GM18508 (cell line): ENCODE measurements around the gene FKBP5.
"Not testable (repeated sequence)": the region's sequence is repeated elsewhere in the genome, so short reads cannot be mapped to it uniquely, and the experiment has no call there.

Experiments
- ATAC-seq: cut with Tn5 transposase; IDR thresholded peaks from one replicate; pipeline ENCODE4 v1.9.1; 2021; ENCODE audit warnings: moderate number of reproducible peaks; ENCODE audit not compliant: insufficient read depth, unreplicated experiment

FKBP5 gene

DNA sequence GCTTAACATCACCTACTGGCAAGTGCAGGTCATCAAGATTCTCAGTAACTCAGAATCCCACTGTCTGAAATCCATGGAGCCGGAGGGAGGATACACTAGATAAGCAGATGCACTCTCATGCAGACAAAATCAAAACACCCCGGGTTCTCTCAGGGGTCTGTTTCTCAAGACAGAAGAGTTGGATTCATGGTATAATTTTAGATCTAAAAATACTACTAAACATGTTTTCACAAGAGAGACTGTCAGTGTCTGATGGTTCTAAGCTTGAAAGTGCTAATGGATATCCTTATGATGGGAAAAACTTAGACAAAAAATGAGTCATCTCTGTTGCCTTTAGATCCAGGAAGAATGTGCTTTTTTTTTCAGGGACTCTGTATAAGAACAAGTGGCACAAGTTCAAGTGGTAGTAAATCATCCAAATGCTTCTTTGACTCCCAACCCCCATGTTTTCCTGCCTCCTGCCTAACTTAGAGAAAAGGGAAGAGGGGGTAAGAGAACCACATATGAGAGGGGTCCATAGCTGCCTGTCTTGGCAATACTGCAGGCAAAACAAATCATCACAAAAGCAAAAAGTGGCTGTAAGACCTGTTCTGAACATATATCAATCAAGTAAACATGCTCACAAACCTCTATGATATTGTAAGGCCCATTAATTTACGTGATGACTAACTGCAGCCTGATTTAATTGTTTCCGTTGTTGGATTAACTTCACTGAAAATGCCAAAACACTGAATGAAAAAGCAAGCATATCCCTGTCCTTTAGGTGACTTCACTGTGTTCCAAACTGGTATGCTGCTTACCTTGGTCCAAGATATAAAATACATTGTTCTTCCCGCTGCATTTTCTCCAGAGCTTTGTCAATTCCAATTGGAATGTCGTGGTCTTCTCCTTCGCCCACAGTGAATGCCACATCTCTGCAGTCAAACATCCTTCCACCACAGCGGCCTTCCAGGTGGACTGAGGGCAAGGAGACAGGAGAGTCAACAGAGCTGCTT is 92.0 kb downstream of the FKBP5 start:
- ATAC-seq: no peak

DNA sequence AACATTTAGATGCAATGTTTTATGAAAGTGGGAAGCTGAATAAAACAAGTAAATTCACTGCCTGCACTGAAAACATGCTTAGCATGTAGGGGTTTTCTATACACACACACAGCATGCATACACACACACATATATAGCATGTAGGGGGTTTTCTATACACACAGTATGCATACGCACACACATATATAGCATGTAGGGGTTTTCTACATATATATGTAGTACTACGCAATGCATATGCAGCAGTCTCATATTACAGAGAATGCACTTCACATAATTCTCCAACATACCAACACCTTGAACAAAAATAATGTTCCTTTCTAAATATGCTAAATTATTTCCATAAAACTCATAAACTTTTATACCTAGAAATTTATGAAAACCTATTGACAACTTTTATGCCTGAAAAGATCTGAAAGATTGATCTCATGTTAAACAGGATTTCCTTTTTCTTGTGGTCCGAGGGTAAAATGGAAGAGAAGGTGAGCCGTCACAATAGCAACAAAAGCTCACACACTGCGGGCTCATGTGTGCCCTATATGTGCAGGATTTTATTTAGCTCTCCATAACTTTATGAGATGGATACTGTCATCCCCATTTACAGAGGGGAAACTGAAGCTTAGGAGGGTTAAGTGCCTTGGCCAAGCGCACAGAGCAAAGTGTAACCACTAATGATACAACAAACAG is 94.1 kb downstream of the FKBP5 start:
- no peak for ATAC-seq

DNA sequence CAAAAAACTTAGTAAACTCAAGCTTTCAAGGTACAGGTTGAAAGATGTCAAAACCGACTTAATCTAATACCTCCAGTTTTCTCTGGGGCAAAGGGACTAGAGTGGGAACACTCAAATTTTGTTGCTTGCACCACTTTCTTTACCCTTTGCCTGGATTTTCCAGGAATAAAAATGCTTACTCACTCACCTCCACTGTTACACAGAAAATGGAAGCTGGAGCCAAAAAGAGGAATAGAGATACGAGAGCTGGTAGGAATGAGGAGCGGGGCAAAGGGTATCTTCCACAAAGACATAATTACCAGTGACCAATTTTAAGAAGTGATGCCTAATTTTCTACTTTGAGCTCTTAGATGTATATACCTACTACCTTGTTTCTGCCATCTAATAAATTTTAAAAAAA is 96.5 kb downstream of the FKBP5 start:
- ATAC-seq: no peak

DNA sequence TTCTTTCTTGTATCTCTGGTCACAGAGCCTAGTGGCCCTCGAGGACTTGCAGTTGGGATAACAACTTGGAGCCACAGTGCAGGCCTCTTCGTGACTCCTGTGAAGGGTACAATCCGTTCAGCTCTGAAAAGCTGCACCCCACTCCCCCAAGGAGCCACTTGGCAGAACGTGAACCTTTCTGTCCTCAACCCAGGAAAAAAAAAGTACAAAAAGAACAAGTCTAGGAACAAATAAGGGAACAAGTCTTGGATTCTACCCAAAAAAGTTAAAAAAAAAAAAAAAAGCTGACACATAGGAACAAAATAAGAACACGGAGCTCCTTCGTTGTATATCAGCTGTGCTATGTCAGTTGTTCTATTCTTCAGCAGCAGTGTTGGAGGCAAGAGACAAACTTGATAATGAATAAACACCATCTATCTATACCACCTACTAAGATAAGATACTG is 98.1 kb downstream of the FKBP5 start:
- ATAC-seq: no peak

DNA sequence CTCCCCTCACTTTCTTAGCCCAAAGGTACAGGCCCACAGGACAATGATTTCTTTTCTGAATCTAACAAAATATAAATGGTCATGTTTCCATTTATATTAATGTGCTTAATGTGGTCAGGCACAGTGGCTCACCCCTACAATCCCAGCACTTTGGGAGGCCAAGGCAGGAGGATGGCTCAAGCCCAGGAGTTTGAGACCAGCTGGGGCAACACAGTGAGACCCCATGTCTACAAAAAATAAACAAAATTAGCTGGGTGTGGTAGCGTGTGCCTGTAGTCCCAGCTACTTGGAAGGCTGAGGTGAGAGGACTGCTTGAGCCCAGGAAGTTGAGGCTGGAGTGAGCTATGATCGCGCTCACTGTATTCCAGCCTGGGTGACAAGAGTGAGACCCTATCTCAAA is 98.8 kb downstream of the FKBP5 start:
- ATAC-seq: no peak

DNA sequence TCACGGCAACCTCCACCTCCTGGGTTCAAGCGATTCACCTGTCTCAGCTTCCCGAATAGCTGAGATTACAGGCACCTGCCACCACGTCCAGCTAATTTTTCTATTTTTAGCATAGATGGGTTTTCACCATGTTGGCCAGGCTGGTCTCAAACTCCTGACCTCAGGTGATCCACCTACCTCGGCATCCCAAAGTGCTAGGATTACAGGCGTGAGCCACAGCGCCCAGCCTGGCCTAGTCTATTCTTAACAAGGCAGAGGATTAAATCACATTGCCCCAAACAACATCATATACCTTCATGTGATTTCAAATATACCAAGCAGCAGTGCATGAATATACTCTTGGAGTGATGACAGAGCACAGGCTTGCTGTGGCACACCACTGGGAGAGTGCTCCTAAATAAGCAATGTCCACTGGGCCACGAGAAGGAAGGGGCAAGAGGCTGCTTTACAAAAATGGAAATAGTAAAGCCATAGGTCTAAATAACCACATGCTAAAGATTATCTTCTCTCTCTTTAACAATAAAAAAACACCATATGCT is 99.4 kb downstream of the FKBP5 start:
- no peak for ATAC-seq

DNA sequence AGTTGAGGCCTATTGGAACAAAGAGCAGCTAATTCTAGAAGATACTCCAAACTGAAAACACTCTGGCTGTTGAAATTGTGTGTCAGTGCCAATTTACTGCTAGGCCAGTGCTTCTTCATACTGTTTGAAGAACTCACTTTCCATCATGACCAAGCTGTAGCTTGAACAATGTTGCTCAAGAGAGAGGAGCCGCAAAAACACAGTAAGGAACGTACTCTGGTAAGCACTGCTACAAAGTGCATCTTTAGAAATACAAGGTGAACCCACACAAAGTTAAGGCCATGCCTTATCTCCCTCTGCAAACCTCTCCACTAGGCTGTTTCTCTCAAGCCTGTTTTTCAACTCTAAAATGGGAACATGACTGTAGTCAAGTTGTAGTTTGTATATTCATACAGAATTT is 101.5 kb downstream of the FKBP5 start:
- no peak for ATAC-seq

DNA sequence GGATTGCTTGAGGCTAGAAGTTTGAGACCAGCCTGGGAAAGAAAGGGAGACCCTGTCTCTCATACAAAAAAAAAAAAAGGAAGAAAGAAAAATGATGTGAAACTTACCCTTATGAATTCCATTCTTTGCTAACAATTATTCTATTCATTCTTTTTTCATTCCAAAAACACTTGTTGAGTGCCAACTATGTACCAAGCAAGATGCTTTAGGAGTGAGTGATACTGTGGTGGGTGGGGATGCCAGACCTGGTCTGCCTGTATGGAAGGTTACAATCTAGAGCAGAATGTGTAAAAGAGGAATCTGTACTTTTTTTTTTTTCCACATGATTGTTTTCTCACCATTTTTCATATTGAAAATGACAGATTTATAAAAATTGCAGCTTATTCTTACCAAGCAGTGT is 102.2 kb downstream of the FKBP5 start:
- no peak for ATAC-seq

DNA sequence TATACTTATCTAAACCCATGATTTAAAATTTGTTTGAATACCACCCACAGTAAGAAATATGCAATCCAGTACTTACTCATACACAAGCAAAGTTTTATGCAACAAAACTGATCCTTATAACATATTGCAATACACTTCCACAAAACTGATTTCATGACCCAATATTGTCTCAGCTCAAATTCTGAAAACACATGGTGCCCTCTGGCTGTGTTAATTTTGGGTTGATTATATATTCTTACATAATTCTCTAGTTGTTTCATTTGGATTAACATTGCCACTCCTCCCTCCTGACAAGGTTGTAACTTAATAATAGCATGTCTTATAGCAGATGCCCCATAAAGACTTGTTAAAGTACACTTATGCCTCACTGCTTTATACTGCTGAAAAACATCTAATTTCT is 103.1 kb downstream of the FKBP5 start:
- no peak for ATAC-seq

DNA sequence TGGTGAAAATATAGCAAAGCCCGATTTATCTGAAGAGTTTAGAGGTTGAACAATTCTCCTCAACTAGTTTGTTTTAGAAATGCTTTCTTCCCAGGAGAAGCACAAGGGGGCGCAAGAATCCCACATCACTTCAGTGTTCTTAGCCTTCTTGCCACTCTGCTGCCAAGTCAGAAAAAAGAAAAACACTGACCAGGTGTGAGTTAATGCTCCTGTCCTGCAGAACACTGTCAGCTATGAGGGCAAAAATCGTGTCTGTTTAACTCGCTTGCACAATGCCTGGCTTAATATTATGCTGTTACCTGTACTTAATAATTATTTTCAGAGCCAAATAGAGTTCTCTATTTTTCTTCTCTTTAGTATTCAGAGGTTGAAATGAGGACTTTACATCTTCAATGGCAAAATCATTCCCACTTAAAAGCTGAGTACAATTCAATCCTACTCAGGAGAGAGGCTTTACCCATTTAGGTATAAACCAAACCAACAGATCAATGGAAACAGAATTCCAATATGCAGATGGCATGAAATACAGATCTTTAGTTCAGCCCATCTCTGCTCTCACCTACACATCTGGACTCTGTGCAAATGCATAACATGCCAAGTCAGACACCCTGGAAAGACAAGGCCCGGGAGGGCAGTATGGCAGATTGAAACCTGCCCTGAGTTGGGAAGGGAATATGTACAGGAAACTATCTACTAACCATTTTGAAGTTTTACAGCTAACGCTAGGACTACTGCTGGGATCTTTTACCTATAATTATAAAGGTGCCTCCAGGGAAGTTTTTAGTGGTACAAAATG is 104.6 kb downstream of the FKBP5 start:
- no peak for ATAC-seq

DNA sequence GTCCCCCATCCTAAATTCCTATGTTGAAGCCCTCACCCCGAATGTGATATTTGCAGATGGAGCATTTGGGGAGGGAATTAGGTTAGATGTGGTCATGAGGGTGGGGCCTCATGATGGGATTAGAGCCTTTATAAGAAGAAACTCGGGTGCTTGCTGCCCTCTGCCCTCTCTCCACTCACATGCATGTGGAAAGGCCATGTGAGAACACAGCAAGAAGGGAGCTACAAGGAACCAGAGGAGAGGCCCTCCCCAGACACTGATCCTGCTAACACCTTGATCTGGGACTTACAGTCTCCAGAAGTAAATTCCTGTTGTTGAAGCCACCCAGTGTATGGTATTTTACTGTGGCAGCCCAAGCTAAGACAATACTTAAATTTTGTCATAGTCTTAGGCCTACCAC is 106.4 kb downstream of the FKBP5 start:
- ATAC-seq: no peak

DNA sequence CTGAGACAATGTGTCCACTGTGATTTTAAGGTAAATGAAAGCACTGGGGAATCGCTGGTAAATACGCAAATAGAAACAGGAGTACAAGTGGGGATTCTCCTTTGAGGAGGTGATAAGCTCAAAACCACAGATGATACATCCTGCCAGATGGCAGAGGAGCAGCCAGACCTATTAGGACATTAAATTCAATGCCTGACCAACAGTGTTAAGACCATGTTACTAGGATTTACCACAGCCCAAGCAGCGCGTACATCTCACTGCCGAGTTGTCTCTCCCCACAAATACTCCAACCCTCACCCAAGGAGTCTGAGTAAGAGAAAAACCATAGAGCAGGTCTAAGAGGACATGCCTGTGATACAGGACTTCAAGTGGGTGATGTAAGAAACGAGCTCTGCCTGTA is 107.1 kb downstream of the FKBP5 start:
- no peak for ATAC-seq

DNA sequence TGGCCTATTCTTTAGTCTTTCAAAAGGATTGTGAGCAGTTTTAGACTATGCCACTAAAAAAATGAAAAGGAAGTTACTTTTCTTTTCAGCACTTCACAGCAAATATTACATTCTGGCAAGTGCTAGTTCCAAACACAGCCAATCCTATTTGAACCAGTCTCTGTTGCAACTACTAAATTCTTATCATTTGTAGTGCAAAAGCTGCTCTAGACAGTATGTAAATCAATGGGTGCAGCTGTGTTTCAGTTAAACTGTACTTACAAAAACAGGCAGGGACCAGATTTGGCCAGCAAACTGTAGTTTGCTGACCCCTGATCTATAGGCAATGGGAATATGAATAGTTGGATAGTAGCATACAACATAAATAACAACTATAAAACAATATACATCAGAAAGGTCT is 107.9 kb downstream of the FKBP5 start:
- no peak for ATAC-seq

DNA sequence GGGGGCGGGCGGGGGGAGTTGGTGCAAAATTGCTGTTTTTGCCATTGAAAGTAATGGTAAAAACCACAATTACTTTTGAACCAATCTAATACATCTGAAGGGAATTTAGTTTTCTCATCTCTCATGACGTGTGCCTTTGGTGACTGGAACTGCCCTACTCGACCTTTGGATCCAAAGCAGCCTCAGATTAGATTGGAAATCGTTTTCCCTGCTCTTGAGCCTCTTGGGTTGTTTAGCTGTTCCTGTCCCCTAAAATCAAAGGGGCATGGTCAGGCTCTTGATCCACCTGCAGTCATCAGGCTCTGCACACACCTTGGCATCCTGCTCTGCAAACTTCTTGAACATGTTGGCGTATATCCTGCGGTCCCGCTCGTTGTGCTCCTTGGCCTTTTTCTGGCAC is 112.0 kb downstream of the FKBP5 start:
- ATAC-seq: no peak

DNA sequence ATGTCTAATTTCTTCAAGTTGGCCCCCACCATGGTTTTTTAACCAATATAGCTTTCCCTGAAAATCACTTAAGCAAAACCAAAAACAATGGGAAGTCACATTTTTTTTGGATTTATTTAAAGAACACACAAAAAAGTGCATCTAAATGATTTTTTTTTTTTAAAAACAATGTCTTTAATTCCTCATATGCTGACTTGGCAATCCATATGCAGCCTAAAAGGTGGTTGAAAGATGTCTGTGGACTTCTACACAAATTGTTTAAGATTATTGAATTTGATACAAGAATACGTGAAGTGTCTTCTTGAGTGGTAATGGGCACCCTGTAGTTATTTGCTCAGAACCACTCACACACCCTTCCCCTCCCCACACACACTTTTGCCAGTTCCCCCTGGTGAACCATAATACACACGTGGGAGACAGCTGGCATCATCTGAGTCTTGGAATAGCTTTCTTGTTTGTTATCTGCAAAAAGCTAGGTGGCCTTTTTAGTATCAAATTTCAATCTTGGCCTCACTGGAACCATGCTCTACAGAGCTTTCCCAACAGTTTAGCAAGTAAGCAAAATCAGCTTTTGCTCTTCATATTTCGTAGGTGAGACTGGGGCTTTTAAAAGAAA is 115.1 kb downstream of the FKBP5 start:
- no peak for ATAC-seq

DNA sequence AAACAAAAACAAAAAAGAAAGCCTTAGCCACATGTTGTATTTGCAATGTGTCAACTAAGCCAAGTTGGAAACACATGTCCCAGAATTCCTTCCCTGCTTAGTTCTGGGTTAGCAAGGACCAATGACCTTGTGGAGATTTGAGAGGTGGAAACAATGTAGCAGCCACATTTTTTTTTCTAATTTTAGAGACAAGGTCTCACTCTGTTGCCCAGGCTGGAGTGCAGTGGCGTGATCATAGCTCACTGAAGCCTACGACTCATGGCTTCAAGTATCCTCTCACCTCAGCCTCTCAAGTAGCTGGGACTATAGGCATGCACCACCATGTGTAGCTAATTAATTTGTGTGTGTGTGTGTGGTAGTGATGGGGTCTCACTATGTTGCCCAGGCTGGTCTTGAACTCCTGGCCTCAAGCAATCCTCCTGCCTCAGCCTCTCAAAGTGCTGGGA is 117.8 kb downstream of the FKBP5 start:
- not testable (repeated sequence) for ATAC-seq

DNA sequence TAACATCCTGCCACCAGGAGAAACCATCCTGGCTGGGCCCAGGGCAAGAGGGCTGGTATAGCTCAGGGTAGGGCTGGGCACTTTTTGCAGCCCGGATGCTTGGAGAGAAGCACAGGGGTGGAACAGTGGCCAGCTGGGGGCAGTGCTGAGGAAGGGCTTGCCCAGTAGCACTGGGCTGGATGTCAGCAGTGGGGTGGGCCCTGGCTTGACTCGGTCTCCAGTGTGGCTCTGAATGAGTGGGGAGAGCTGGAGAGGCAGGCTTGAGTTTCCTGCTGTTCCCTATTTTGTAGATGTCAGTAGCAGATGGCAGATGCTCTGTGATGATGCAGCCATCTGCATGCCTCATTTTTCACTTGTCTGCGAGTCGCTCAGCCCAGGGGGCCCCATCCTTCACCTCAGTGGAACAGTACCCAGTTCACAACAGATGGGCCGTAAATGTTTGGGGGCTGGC is 119.7 kb downstream of the FKBP5 start:
- ATAC-seq: no peak

DNA sequence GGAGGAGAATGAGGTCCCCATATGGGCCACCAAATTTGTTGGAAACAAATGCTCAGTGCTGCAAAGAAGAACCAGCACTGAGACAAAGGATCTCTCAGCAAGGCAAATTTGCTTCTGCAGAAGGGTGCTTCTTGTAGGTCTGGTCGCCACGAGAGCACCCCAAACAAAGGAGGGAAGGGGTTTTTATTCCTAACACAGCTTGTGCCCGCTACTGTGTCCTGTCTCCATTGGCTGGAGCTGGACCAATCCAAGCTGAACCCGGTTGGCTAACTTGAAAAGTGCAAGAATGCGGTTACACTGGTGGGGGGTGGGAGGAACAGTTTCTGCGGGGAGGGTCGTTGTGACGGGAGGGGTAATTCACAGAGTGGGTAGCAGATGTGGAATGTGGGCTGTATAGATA is 121.9 kb downstream of the FKBP5 start:
- no peak for ATAC-seq

DNA sequence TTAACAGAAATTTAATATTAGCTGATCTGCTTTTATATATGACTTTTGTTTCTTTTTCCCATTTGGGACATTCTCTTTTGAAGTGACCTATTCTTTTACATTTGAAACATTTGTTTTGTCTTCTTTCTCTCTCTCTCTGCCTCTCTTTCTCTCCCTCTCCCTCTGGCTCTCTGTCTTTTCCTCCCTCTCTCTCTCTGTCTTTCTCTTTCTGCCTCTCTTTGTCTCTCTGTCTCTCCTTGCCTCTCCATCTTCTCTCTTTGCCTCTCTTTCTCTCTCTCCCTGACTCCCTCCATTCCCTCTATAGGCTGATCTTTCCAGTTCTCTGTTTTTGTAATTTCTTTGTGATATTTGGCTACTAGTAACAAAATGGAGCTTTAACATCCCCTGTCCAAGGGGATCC is 124.0 kb downstream of the FKBP5 start:
- ATAC-seq: no peak

DNA sequence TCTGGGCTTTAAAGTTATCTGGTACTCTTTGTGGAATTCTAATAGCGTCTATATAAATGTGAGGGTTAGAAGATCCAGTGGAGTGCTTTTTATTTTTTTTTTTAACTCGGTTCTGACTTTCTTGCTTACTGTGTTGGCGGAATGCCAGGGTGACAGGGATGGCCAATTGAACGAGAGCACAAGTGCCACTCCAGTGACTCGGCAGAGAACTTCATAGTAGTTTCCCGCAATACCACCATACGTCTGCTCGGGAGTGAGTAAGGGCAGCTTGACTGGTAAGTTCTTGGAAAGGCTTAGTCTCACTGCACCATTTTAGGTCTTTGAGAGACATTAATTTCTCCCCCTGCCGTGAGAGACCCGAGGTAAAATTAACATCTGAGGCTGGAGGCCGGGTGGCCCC is 126.7 kb downstream of the FKBP5 start:
- ATAC-seq: no peak
